Right atrium auricular region (tissue), 2 donors: ENCODE measurements around the gene ZNF185. TPM values are rescaled to one million over a fixed set of nuclear protein-coding genes. Genes with fewer than 3 reads are reported as not detected.

ENCODE experiments used
- DNase-seq: peaks from one replicate; pipeline ENCODE4 v3.0.0-alpha.2; 2019; ENCODE audit warnings: low spot score
- H3K27ac ChIP-seq, 2 donors: fragments of 200-600 bp; sonication (generic); 1 replicate in 1 of 2; 2 replicates in 1 of 2; pipeline ENCODE4 v1.5.1; 2016 to 2019
- H3K27me3 ChIP-seq, 2 donors: fragments of 200-600 bp; sonication (generic); one replicate each; pipeline versions ENCODE4 v1.5.1 to v1.6.0; 2017 to 2019
- H3K36me3 ChIP-seq: fragments of 200-600 bp; sonication (generic); one replicate; pipeline ENCODE4 v1.5.1; 2016
- H3K4me1 ChIP-seq, 2 donors: fragments of 200-600 bp; sonication (generic); one replicate each; pipeline versions ENCODE4 v1.5.1 to v1.6.0; 2017 to 2019
- H3K4me3 ChIP-seq, 2 donors: fragments of 200-600 bp; sonication (generic); 1 replicate in 1 of 2; 2 replicates in 1 of 2; pipeline ENCODE4 v1.5.1; 2017 to 2019; ENCODE audit warnings: mild to moderate bottlenecking in 1 of 2, moderate library complexity in 1 of 2
- H3K9me3 ChIP-seq, 2 donors: fragments of 200-600 bp; sonication (generic); one replicate each; pipeline ENCODE4 v1.5.1; 2019
- CTCF ChIP-seq, 2 donors: fragments of 200-600 bp; sonication (generic); IDR thresholded peaks; one replicate each; pipeline ENCODE4 v1.5.1; 2019; ENCODE audit warnings: antibody characterized with exemption in 2 of 2
- total RNA-seq, 2 donors: library from RNA; depleted of rRNA; stranded (reverse); fragments of >200 nt; gene quantifications; one replicate each; pipeline ENCODE4 v1.1.0, GENCODE V29; 2016

The ZNF185 gene
- total RNA-seq, 2 donors from 2014 or later, result 1.3 to 2.0 TPM

GRCh38 chrX:152896450-152896849, 1.4 kb upstream of the ZNF185 start:
- Histone ChIP-seq H3K4me1 (no peaks in the 10 kb centered on the region), H3K27ac (no peak overlapping the region), H3K36me3 (no peaks in the 10 kb centered on the region), H3K9me3 (no peaks in the 10 kb centered on the region), H3K4me3 (no peak overlapping the region), H3K27me3 (no peaks in the 10 kb centered on the region)
- DNase-seq, result no peak
- TF ChIP-seq CTCF (IDR thresholded peaks at IDR 0.05), result no peak

- no peak overlapping the region for H3K4me3 ChIP-seq
- H3K9me3 ChIP-seq, result no peaks in the 10 kb centered on the region
- no peaks in the 10 kb centered on the region for H3K4me1 ChIP-seq
- no peaks in the 10 kb centered on the region for H3K27me3 ChIP-seq
- no peaks in the 10 kb centered on the region for H3K36me3 ChIP-seq
- DNase-seq, result no peak
- no peak for TF ChIP-seq CTCF (IDR thresholded peaks at IDR 0.05)
- no peak overlapping the region for H3K27ac ChIP-seq
Measured at GRCh38 chrX:152898442-152898841, 575 bp downstream of the ZNF185 start.

GRCh38 chrX:152899111-152899873, 1.4 kb downstream of the ZNF185 start:
- TF ChIP-seq CTCF (IDR thresholded peaks at IDR 0.05), result no peak
- Histone ChIP-seq H3K4me1 (no peaks in the 10 kb centered on the region), H3K36me3 (no peaks in the 10 kb centered on the region), H3K9me3 (no peaks in the 10 kb centered on the region), H3K4me3 (no peak overlapping the region), H3K27ac (no peak overlapping the region), H3K27me3 (no peaks in the 10 kb centered on the region)
- no peak for DNase-seq

GRCh38 chrX:152899874-152900719, 2.2 kb downstream of the ZNF185 start:
- Histone ChIP-seq H3K9me3 (no peaks in the 10 kb centered on the region), H3K27ac (no peak overlapping the region), H3K27me3 (no peaks in the 10 kb centered on the region), H3K4me3 (no peak overlapping the region), H3K4me1 (no peaks in the 10 kb centered on the region), H3K36me3 (no peaks in the 10 kb centered on the region)
- no peak for TF ChIP-seq CTCF (IDR thresholded peaks at IDR 0.05)
- DNase-seq, result no peak

- Histone ChIP-seq H3K9me3 (no peaks in the 10 kb centered on the region), H3K36me3 (no peaks in the 10 kb centered on the region), H3K4me1 (no peaks in the 10 kb centered on the region), H3K27me3 (no peaks in the 10 kb centered on the region), H3K27ac (no peak overlapping the region), H3K4me3 (no peak overlapping the region)
- no peak for DNase-seq
- TF ChIP-seq CTCF (IDR thresholded peaks at IDR 0.05), result no peak
Measured at GRCh38 chrX:152900937-152901445, 3.1 kb downstream of the ZNF185 start.
